KMS-11 (cell line): ENCODE data around the gene GP1BB.

Experiments
- H2AFZ ChIP-seq: fragments of 200-600 bp; sonication (generic); 2 replicates; pipeline ENCODE4 v1.6.1; 2016; ENCODE audit warnings: antibody characterized with exemption, mixed run types, low read depth
- H3K27ac ChIP-seq: fragments of 200-600 bp; sonication (generic); 2 replicates; pipeline ENCODE4 v1.6.1; 2016; ENCODE audit warnings: mild to moderate bottlenecking, mixed run types
- H3K27me3 ChIP-seq: fragments of 200-600 bp; sonication (generic); 2 replicates; pipeline ENCODE4 v1.6.1; 2017; ENCODE audit warnings: mild to moderate bottlenecking, low read depth, mixed run types, moderate library complexity; ENCODE audit not compliant: insufficient read depth
- H3K36me3 ChIP-seq: fragments of 200-600 bp; sonication (generic); 2 replicates; pipeline ENCODE4 v1.6.1; 2017; ENCODE audit warnings: mild to moderate bottlenecking, mixed run types; ENCODE audit not compliant: insufficient read depth
- H3K4me1 ChIP-seq: fragments of 200-600 bp; sonication (generic); 2 replicates; pipeline ENCODE4 v1.6.1; 2016; ENCODE audit warnings: mild to moderate bottlenecking, low read depth, mixed run types; ENCODE audit not compliant: poor library complexity, severe bottlenecking
- H3K4me2 ChIP-seq: fragments of 200-600 bp; sonication (generic); 2 replicates; pipeline ENCODE4 v1.7.0; 2016; ENCODE audit warnings: mild to moderate bottlenecking, mixed run types
- H3K4me3 ChIP-seq: fragments of 200-600 bp; sonication (generic); IDR thresholded peaks from 2 replicates; pipeline ENCODE4 v1.6.1; 2017; ENCODE audit warnings: low read depth, low read length, mixed read lengths; ENCODE audit not compliant: insufficient read depth
- H3K79me2 ChIP-seq: fragments of 200-600 bp; sonication (generic); 2 replicates; pipeline ENCODE4 v1.6.1; 2016; ENCODE audit warnings: low read depth, mixed run types; ENCODE audit not compliant: insufficient read depth
- H3K9ac ChIP-seq: fragments of 200-600 bp; sonication (generic); 2 replicates; pipeline ENCODE4 v1.6.1; 2016; ENCODE audit warnings: mild to moderate bottlenecking, mixed run types
- H4K20me1 ChIP-seq: fragments of 200-600 bp; sonication (generic); 2 replicates; pipeline ENCODE4 v1.6.1; 2016; ENCODE audit warnings: mild to moderate bottlenecking, mixed run types; ENCODE audit not compliant: insufficient read depth
- CTCF ChIP-seq: fragments of 200-600 bp; sonication (generic); conservative IDR thresholded peaks from 2 replicates; pipeline ENCODE4 v1.6.1; 2017; ENCODE audit warnings: low read depth, mild to moderate bottlenecking, antibody characterized with exemption, low read length, moderate library complexity, mixed read lengths

GP1BB gene

GRCh38 chr22:19748991-19749664 lies 25.8 kb downstream of the GP1BB start:
- no peaks in the 10 kb centered on the region for H3K79me2 ChIP-seq
- no peaks in the 10 kb centered on the region for H3K4me1 ChIP-seq
- no peak overlapping the region for H3K4me3 ChIP-seq
- H3K36me3 ChIP-seq: no peaks in the 10 kb centered on the region
- H3K4me2 ChIP-seq: no peak overlapping the region
- TF ChIP-seq CTCF: no peak
- H2AFZ ChIP-seq: no peak overlapping the region
- peaks cover 50% of the 10 kb centered on the region for H3K27me3 ChIP-seq
- H4K20me1 ChIP-seq: no peaks in the 10 kb centered on the region
- H3K27ac ChIP-seq: no peak overlapping the region
- H3K9ac ChIP-seq: no peak overlapping the region

- H3K36me3 ChIP-seq: no peaks in the 10 kb centered on the region
Observed at GRCh38 chr22:19749876-19750275, 26.5 kb downstream of the GP1BB start.

GRCh38 chr22:19750507-19751490 lies 27.5 kb downstream of the GP1BB start:
- no peak overlapping the region for H3K4me3 ChIP-seq
- H3K36me3 ChIP-seq: no peaks in the 10 kb centered on the region
- no peak overlapping the region for H2AFZ ChIP-seq
- no peak for TF ChIP-seq CTCF
- H3K27me3 ChIP-seq: peaks cover 67% of the 10 kb centered on the region
- no peak overlapping the region for H3K4me2 ChIP-seq
- no peaks in the 10 kb centered on the region for H3K79me2 ChIP-seq
- no peaks in the 10 kb centered on the region for H4K20me1 ChIP-seq
- no peak overlapping the region for H3K9ac ChIP-seq
- no peaks in the 10 kb centered on the region for H3K4me1 ChIP-seq
- no peak overlapping the region for H3K27ac ChIP-seq

More at GRCh38 chr22:19749876-19750275, 26.5 kb downstream of the GP1BB start:
- no peak overlapping the region for H2AFZ ChIP-seq
- no peak overlapping the region for H3K27ac ChIP-seq
- no peak overlapping the region for H3K4me2 ChIP-seq
- H4K20me1 ChIP-seq: no peaks in the 10 kb centered on the region
- no peaks in the 10 kb centered on the region for H3K79me2 ChIP-seq
- no peak for TF ChIP-seq CTCF
- H3K9ac ChIP-seq: no peak overlapping the region
- no peaks in the 10 kb centered on the region for H3K4me1 ChIP-seq
- H3K27me3 ChIP-seq: peaks cover 58% of the 10 kb centered on the region
- H3K4me3 ChIP-seq: no peak overlapping the region

- H2AFZ ChIP-seq: no peak overlapping the region
- H3K4me2 ChIP-seq: no peak overlapping the region
- H3K4me1 ChIP-seq: no peaks in the 10 kb centered on the region
- H3K27me3 ChIP-seq: peaks cover 74% of the 10 kb centered on the region
- no peaks in the 10 kb centered on the region for H3K79me2 ChIP-seq
- no peak overlapping the region for H3K4me3 ChIP-seq
- no peak overlapping the region for H3K9ac ChIP-seq
- no peak for TF ChIP-seq CTCF
- H3K36me3 ChIP-seq: no peaks in the 10 kb centered on the region
- no peaks in the 10 kb centered on the region for H4K20me1 ChIP-seq
- H3K27ac ChIP-seq: no peak overlapping the region
Observed at GRCh38 chr22:19751497-19752245, 28.3 kb downstream of the GP1BB start.
